KMS-11 (cell line): ENCODE results near the gene NELFB.
A peak's percentile ranks its signal among the peaks of the same experiment; 100 is the strongest.

ENCODE experiments used
- H2AFZ ChIP-seq: fragments of 200-600 bp; sonication (generic); 2 replicates; pipeline ENCODE4 v1.6.1; 2016; ENCODE audit warnings: antibody characterized with exemption, mixed run types, low read depth
- H3K27ac ChIP-seq: fragments of 200-600 bp; sonication (generic); 2 replicates; pipeline ENCODE4 v1.6.1; 2016; ENCODE audit warnings: mild to moderate bottlenecking, mixed run types
- H3K27me3 ChIP-seq: fragments of 200-600 bp; sonication (generic); 2 replicates; pipeline ENCODE4 v1.6.1; 2017; ENCODE audit warnings: mild to moderate bottlenecking, low read depth, mixed run types, moderate library complexity; ENCODE audit not compliant: insufficient read depth
- H3K36me3 ChIP-seq: fragments of 200-600 bp; sonication (generic); 2 replicates; pipeline ENCODE4 v1.6.1; 2017; ENCODE audit warnings: mild to moderate bottlenecking, mixed run types; ENCODE audit not compliant: insufficient read depth
- H3K4me1 ChIP-seq: fragments of 200-600 bp; sonication (generic); 2 replicates; pipeline ENCODE4 v1.6.1; 2016; ENCODE audit warnings: mild to moderate bottlenecking, low read depth, mixed run types; ENCODE audit not compliant: poor library complexity, severe bottlenecking
- H3K4me2 ChIP-seq: fragments of 200-600 bp; sonication (generic); 2 replicates; pipeline ENCODE4 v1.7.0; 2016; ENCODE audit warnings: mild to moderate bottlenecking, mixed run types
- H3K4me3 ChIP-seq: fragments of 200-600 bp; sonication (generic); IDR thresholded peaks from 2 replicates; pipeline ENCODE4 v1.6.1; 2017; ENCODE audit warnings: low read depth, low read length, mixed read lengths; ENCODE audit not compliant: insufficient read depth
- H3K79me2 ChIP-seq: fragments of 200-600 bp; sonication (generic); 2 replicates; pipeline ENCODE4 v1.6.1; 2016; ENCODE audit warnings: low read depth, mixed run types; ENCODE audit not compliant: insufficient read depth
- H3K9ac ChIP-seq: fragments of 200-600 bp; sonication (generic); 2 replicates; pipeline ENCODE4 v1.6.1; 2016; ENCODE audit warnings: mild to moderate bottlenecking, mixed run types
- H4K20me1 ChIP-seq: fragments of 200-600 bp; sonication (generic); 2 replicates; pipeline ENCODE4 v1.6.1; 2016; ENCODE audit warnings: mild to moderate bottlenecking, mixed run types; ENCODE audit not compliant: insufficient read depth
- CTCF ChIP-seq: fragments of 200-600 bp; sonication (generic); conservative IDR thresholded peaks from 2 replicates; pipeline ENCODE4 v1.6.1; 2017; ENCODE audit warnings: low read depth, mild to moderate bottlenecking, antibody characterized with exemption, low read length, moderate library complexity, mixed read lengths

The NELFB gene

GRCh38 chr9:137223078-137223970 is 31.8 kb upstream of the NELFB start:
- no peak overlapping the region for H3K4me3 ChIP-seq
- H3K4me1 ChIP-seq = peaks cover 10% of the 10 kb centered on the region
- TF ChIP-seq CTCF = no peak
- H3K4me2 ChIP-seq = peak overlapping the region; percentile 88
- H4K20me1 ChIP-seq = no peaks in the 10 kb centered on the region
- H3K36me3 ChIP-seq = no peaks in the 10 kb centered on the region
- no peaks in the 10 kb centered on the region for H3K79me2 ChIP-seq
- H3K9ac ChIP-seq = peak overlapping the region; percentile 48
- H2AFZ ChIP-seq = peak overlapping the region; percentile 73
- H3K27me3 ChIP-seq = peaks cover 3% of the 10 kb centered on the region; the same call in 1 of the 2 replicates
- no peak overlapping the region for H3K27ac ChIP-seq

DNA sequence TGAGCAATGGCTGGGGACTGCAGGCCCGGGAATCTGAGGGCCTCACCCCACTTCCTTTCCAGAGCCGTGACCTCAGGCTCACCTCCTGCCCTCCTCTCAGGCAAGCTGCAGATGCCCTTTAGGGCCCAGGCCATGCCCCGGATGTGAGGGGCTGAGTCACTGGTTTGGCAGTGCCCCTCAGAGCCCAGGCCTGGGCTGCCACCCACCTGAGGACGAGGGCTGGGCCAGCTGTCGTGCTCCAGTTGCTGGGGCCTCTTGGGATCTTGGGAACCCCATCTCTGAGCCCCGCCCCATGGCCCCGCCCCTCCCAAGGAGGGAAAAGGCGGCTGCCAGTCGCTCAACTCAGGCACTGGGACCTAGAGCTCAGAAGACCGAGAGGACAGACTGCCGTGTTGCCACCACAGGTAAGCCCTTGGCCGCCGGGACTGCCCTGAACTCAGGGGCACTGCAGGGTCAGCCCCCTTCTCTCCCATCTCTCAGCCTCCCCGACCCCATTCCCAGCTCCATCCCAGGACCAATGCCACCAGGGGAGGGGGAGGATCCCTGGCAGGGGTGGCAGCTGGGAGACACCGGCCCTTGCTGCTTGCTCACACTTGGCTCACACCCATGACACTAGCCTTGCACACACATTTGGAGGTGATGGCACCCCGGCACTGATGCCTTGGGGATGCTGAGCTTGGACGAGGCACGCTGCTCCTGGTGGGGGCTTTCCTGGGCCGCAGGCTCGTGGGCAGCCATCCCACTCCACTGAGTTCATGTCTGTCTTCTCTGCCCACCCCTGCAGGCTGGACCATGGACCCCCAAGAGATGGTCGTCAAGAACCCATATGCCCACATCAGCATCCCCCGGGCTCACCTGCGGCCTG is 30.1 kb upstream of the NELFB start, which contains the start of gene CYSRT1:
Gene CYSRT1, plus strand, starts transcription at position 345 of the 865 bp plus-strand sequence. Its CDS starts 448 bp downstream, at position 793.
- peaks cover 15% of the 10 kb centered on the region for H3K27me3 ChIP-seq
- H3K27ac ChIP-seq = no peak within 1 kb of the TSS
- no peaks in the 10 kb centered on the region for H4K20me1 ChIP-seq
- TF ChIP-seq CTCF = no peak
- H3K4me3 ChIP-seq = no peak within 1 kb of the TSS
- peak within 1 kb of the TSS; percentile 80 for H3K4me2 ChIP-seq
- H3K9ac ChIP-seq = no peak within 1 kb of the TSS
- H3K36me3 ChIP-seq = no peaks in the 10 kb centered on the region
- H3K4me1 ChIP-seq = peaks cover 10% of the 10 kb centered on the region
- peak within 1 kb of the TSS; percentile 73 for H2AFZ ChIP-seq
- no peaks in the 10 kb centered on the region for H3K79me2 ChIP-seq

- Histone ChIP-seq H3K4me1 (peaks cover 10% of the 10 kb centered on the region), H3K27ac (no peak overlapping the region), H3K9ac (no peak overlapping the region), H4K20me1 (no peaks in the 10 kb centered on the region), H2AFZ (no peak overlapping the region), H3K36me3 (no peaks in the 10 kb centered on the region), H3K79me2 (no peaks in the 10 kb centered on the region), H3K4me2 (no peak overlapping the region), H3K27me3 (peaks cover 19% of the 10 kb centered on the region), H3K4me3 (no peak overlapping the region)
- TF ChIP-seq CTCF = no peak
Observed at GRCh38 chr9:137225699-137226331, 29.3 kb upstream of the NELFB start.

GRCh38 chr9:137226338-137227053 is 28.6 kb upstream of the NELFB start:
- Histone ChIP-seq H3K4me3 (no peak overlapping the region), H3K27me3 (peaks cover 26% of the 10 kb centered on the region), H3K4me2 (no peak overlapping the region), H3K9ac (no peak overlapping the region), H3K36me3 (no peaks in the 10 kb centered on the region), H2AFZ (no peak overlapping the region), H3K27ac (no peak overlapping the region), H3K4me1 (peaks cover 10% of the 10 kb centered on the region), H3K79me2 (no peaks in the 10 kb centered on the region), H4K20me1 (no peaks in the 10 kb centered on the region)
- TF ChIP-seq CTCF = no peak
